ENCODE measurements around the gene MMP17.

Gene MMP17

DNA sequence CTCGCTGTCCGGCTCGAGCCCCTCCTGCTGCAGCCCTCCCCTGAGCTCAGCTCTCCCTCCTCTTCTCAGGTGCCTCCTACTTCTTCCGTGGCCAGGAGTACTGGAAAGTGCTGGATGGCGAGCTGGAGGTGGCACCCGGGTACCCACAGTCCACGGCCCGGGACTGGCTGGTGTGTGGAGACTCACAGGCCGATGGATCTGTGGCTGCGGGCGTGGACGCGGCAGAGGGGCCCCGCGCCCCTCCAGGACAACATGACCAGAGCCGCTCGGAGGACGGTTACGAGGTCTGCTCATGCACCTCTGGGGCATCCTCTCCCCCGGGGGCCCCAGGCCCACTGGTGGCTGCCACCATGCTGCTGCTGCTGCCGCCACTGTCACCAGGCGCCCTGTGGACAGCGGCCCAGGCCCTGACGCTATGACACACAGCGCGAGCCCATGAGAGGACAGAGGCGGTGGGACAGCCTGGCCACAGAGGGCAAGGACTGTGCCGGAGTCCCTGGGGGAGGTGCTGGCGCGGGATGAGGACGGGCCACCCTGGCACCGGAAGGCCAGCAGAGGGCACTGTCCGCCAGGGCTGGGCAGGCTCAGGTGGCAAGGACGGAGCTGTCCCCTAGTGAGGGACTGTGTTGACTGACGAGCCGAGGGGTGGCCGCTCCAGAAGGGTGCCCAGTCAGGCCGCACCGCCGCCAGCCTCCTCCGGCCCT lies 22.8 kb downstream of the MMP17 start:
- DNase-seq: no peak

DNA sequence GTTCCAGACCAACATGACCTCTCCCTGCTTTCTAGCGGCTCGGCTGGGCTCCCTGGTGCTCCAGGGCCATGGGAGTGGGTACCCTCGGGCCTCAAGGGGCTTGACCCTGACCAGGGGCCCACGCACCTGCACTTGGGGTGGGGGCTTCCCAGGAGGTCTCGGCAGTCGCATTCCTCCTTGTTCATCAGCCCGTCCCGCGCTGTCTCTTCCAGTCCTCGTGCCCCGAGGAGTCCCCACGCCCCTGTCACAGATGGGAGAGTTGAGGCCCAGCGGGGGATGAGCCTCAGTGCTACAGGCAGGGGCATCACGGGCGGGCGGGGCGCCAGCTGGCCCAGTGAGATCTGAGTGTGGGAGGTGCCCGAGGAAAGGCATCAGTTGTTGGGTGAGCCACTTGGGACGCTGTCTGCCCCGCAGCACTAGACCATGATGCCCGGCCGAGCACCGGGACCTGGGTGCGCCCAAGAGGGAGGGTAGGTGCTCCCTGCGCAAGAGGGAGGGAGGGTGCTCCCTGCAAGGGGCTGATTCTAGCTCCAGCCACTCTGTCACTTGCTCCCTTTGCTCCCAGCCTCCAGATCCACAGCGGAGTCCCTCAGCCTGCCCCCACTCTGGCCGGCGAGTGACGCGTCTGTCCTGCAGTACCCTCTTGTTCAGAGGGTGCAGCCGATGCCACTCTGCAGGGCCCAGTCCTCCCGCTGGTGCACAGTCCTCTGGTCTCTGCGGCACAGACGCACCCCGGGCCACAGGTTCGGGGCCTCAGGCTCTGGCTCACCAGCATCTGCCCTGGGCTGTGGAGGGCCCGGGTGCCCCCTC lies 23.8 kb downstream of the MMP17 start:
- peak; percentile 54 for DNase-seq

- no peak for DNase-seq
Measured at GRCh38 chr12:131852551-131853299, 24.5 kb downstream of the MMP17 start.

DNA sequence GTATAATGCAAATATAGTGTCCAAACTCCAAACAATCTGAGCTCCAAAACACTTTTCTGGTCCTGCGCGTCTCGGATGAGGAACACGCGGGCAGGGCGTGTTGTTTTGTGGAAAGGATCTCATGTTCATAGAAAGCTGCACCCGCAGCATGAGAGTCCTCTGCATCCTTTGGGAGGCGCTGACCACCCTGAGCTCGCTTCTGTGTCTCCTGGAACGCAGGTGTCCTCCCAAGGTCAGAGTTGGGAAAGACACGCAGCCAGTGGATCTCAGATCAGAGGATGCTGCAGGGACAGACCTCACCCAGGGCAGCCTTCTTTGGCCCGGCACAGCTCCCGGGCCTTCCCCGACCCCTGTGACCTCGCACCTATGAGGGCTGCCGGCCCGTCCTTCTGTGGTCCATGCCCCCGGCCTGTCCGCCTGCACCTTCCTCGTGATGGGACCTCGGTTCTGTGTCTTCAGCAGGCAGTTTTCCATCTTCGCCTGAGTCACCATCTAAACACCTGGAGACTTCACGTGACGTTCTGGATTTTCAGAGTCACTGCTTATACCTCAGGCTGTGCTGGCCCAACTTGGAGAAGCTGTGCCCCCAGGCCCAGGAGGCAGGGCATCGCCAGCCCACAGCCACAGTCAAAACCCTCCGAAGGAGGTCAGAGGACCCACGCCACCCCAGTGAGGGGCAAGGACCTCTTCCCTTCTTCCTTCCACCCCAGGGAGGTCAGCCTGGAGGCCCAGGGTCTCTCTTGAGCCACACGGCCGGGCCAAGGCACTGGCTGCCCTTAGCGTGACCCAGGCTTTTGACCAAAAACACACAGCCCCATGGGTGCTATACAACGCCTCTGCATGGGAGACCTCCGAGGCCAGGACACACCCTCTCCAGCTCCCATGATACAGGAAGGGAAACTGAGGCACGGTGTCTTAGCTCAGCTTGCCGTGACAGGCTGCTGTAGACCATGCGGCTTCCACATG lies 25.9 kb downstream of the MMP17 start:
- no peak for DNase-seq

DNA sequence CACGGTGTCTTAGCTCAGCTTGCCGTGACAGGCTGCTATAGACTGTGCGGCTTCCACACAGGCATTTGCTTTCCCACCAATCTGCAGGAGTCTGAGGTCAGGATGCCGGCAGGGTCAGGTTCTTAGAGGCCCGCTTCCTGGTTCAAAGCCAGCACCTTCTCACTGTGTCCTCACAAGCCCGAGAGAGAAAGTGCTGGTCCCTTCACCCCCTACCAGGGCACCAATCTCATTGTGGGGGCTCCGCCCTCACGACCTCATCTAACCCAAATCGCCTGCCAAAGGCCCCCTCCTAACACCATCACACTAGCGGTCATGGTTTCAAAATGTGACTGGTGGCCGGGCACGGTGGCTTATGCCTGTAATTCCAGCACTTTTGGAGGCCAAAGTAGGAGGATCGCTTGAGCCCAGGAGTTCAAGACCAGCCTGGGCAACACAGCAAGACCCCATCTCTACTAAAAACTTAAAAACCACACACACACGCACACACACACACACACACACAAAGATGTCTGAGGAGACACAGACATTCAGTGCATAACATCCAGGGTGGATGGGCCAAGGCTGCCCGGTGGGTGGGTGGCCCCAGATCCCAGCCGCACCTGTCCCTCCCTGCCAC lies 26.8 kb downstream of the MMP17 start:
- no peak for DNase-seq

GRCh38 chr12:131855521-131856142 lies 27.4 kb downstream of the MMP17 start:
- no peak for DNase-seq

DNA sequence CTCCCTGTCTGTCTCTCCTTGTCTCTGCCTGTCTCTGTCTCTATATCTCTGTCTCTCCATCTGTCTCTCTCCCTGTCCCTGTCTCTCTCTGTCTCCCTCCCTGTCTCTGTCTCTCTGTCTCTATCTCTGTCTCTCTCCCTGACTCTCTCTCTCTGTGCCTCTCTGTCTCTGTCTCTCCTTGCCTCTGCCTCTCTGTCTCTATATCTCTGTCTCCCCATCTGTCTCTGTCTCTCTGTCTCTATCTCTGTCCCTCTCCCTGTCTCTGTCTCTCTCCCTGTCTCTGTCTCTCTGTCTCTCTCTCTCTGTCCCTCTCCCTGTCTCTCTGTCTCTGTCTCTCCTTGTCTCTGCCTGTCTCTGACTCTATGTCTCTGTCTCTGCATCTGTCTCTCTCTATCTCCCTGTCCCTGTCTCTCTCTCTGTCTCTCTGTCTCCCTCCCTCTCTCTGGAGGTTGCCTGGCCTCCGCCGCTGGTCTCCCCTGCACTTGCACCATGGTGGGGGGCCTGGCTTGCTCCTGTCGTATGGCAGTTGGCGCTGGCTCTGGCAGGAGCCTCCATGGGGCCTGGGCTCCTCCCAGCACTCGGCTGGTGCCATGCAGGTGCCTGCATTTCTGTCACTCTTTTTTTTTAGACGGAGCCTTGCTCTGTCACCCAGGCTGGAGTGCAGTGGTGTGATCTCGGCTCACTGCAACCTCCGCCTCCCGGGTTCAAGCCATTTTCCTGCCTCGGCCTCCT lies 28.3 kb downstream of the MMP17 start:
- no peak for DNase-seq

- DNase-seq: no peak
Measured at GRCh38 chr12:131857908-131858850, 30.0 kb downstream of the MMP17 start.

DNA sequence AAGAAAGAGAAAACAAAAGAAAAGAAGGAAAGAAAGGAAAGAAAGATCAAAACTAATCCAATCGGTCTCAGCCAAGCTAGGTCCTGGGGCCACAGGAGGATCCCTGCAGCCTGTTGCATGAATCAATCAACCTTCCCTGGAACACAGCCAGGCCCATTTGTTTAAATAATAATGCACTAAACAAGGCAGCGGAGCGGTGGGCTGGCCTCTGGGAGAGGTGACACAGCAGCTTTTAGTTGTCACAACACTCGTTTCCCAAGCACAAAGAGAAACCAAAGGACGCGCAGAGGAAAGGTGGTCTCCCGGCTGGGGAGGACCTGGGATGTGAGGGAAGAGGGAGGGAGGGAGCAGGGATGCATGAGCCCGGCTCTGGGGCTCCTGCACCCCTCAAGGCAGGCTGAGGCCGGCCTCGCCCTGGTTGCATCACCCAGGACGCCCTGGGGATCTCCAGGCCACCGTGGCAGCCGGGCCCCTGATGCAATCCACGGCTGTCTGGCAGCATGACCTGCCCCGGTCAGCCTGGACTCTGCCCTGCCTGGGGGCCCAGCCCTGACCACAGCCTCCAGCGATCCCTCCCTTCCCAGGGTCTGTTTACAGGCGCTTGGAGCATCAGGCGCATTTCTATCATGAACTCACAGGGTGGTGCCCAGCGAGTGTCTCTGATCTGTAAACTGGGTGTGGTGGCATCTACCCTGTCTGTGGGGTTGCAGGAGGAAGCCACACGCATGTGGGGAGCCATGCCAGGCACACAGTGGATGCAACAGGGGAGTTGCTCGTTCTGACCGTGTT lies 32.5 kb downstream of the MMP17 start:
- DNase-seq: peak; percentile 74

GRCh38 chr12:131861261-131862083 lies 33.3 kb downstream of the MMP17 start:
- DNase-seq: no peak

GRCh38 chr12:131862084-131862441 lies 33.9 kb downstream of the MMP17 start:
- DNase-seq: no peak

DNA sequence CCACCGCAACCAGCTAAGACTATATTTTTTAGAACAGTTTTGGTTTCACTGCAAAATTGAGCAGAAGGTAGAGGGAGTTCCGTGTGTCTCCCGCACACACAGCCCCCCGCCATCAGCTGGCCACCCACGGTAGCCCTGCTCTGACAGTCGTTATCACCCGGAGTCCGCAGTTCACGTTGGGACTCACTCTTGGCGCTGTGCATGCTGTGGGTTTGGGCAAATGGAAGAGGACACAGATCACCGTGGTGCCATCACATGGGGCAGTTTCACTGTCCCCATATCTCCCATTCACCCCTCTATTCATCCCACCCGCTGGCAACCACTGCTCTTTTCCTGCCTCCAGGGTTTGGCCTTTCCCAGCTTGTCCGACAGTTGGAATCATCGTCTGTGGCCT lies 34.4 kb downstream of the MMP17 start:
- no peak for DNase-seq

DNA sequence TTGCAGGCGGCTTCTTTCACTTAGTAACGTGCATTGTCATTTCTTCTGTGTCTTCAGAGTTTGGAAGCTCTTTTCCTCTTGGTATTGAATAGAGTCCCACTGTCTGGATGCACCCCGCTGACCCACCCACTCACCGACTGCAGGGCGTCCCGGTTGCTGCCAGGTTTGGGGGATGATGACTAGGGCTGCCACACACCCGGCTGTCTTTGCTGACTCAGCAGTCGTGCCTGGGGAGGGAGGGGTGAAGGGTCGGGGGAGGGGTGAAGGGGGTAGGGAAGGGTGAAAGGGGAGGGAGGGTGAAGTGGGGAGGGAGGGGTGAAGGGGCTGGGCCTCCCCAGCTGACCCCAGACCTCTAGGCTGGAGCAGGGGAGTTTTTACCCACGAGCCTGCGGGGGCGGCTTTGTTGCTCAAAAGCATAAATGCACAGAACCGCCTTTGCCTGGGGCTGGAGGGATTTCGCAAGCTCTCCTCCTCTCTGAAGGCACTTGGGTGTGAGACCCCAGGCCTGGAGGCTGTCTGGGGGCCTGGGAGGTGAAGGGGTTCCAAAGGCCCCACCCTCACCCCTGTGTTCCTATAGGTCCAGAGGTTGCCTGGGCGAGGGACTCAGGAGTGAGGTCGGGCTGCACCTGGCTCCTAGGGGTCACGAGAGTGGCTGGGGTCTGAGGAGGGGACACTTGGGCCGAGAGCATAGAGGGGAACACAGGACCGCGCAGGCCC lies 35.0 kb downstream of the MMP17 start:
- DNase-seq: no peak

DNA sequence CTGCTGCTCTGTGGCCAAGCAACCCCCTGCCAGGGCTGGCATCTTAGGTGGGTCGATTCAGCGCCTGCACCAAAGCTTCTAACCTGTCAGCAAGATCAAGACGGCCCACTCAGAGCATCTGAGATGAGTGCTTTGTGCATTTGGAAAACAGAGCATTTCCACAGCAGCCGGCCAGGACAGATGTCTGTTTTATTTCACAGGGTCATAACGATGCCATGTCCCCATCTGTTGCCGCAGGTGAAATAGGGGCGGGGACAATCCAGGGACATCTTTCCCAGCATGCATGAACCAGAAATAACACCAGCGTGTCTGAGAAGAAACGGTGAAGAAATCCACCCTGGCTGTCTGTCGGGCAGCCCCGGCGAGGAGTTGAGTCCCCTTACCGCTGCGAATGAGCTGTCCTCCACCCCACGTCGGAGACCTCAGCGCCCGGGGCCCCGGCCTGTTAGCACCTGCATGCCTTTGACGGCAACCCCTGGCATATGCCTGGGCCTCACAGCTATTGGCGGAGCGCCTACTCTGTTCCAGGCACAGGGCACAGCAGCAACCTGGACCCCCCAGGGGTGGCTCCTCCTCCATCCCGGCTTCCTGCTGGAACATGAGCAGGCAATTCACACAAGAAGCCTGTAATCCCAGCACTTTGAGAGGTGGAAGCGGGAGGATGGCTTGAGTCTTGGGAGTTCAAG lies 35.7 kb downstream of the MMP17 start:
- no peak for DNase-seq

DNA sequence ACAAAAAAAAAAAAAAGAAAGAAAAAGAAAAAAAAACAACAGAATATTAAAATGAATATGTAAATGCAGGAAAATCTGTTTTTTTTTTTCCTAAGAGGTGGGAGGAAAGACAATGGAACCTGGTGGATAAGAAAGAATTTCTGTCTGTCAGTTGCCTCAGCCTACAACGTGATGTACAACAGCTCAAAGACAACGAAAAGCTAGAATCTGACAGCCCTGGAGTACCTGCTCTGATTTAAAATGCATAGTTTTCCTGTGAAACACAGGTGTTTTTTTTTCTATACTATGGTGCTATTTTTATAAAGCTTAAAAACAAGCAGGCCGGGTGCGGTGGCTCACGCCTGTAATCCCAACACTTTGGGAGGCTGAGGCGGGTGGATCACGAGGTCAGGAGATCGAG lies 36.3 kb downstream of the MMP17 start:
- DNase-seq: no peak

- no peak for DNase-seq
Measured at GRCh38 chr12:131865180-131865875, 37.1 kb downstream of the MMP17 start.
